Activated naive CD4-positive, alpha-beta T cell treated with anti-CD3 and anti-CD28 coated beads, Interleukin-2, amount 10 ng/mL, durations not matched to agents 7 days and 5 days (primary cell): ENCODE data around the gene XXYLT1.

Experiments
- CTCF ChIA-PET: fragments of 350-600 bp; sonication (Branson Sonifier 250); formaldehyde crosslinking; loops from one replicate; lab custom pipeline; 2021; ENCODE audit warnings: antibody characterized with exemption; lab: Charles Lee
- DNase-seq: peaks from one replicate; pipeline ENCODE4 v3.0.0-alpha.2; 2020
- H3K27ac Mint-ChIP-seq: one replicate; pipeline ENCODE4 v1.8.0; 2021; ENCODE audit warnings: mild to moderate bottlenecking, moderate library complexity, mixed read lengths
- H3K27me3 Mint-ChIP-seq: one replicate; pipeline ENCODE4 v1.8.0; 2021; ENCODE audit warnings: mild to moderate bottlenecking, mixed read lengths
- H3K36me3 Mint-ChIP-seq: one replicate; pipeline ENCODE4 v1.8.0; 2021; ENCODE audit warnings: mixed read lengths
- H3K4me1 Mint-ChIP-seq: one replicate; pipeline ENCODE4 v1.8.0; 2021; ENCODE audit warnings: mixed read lengths
- H3K4me3 Mint-ChIP-seq: one replicate; pipeline ENCODE4 v1.8.0; 2021; ENCODE audit warnings: mild to moderate bottlenecking, moderate library complexity, mixed read lengths
- H3K9me3 Mint-ChIP-seq: one replicate; pipeline ENCODE4 v1.8.0; 2021; ENCODE audit warnings: mixed read lengths

The XXYLT1 gene

DNA sequence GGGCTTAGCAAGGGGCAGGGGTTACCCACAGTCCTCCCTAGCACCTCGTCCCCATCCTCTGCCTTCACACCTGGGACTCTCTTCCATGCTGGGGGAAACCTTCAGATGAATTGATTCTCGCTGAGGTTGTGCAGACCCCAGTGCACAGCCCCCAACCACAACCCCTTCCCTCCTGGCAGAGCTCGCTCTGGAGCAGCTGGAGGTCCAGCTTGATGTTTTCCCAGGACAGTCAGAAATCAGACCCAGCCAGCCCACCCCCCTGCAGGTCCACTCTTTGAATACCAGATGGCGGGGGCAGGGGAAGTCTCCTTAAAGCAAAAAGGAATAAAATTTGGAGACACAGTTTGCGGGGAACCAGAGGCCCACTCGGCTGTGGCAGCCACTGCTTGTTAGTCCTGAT, 234.4 kb downstream of the XXYLT1 start:
- CTCF ChIA-PET, result no interaction called here
- no peak for DNase-seq
- H3K27me3 Mint-ChIP-seq, result peaks cover 21% of the 10 kb centered on the region
- H3K4me1 Mint-ChIP-seq, result no peaks in the 10 kb centered on the region
- H3K4me3 Mint-ChIP-seq, result no peak overlapping the region
- no peaks in the 10 kb centered on the region for H3K36me3 Mint-ChIP-seq
- H3K9me3 Mint-ChIP-seq, result no peaks in the 10 kb centered on the region
- H3K27ac Mint-ChIP-seq, result no peak overlapping the region

DNA sequence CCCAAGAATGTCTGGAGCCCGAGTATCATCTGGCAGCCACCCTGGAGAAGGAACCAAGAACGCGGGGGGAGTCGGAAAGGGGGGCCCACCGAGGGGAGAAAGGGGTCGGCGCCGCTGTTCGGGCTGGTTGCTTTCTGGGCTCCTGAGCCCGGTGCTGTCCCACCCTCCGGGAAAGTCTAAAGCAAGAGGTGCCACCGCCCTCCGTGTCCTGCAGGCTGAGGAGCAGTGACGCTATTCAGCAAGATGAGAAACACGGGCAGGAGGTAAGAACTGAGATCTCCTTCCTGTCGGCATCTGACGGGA, 234.8 kb downstream of the XXYLT1 start:
- DNase-seq, result no peak
- no peak overlapping the region for H3K4me3 Mint-ChIP-seq
- no peaks in the 10 kb centered on the region for H3K9me3 Mint-ChIP-seq
- H3K27me3 Mint-ChIP-seq, result peaks cover 21% of the 10 kb centered on the region
- no peak overlapping the region for H3K27ac Mint-ChIP-seq
- CTCF ChIA-PET, result no interaction called here
- H3K36me3 Mint-ChIP-seq, result no peaks in the 10 kb centered on the region
- H3K4me1 Mint-ChIP-seq, result no peaks in the 10 kb centered on the region

DNA sequence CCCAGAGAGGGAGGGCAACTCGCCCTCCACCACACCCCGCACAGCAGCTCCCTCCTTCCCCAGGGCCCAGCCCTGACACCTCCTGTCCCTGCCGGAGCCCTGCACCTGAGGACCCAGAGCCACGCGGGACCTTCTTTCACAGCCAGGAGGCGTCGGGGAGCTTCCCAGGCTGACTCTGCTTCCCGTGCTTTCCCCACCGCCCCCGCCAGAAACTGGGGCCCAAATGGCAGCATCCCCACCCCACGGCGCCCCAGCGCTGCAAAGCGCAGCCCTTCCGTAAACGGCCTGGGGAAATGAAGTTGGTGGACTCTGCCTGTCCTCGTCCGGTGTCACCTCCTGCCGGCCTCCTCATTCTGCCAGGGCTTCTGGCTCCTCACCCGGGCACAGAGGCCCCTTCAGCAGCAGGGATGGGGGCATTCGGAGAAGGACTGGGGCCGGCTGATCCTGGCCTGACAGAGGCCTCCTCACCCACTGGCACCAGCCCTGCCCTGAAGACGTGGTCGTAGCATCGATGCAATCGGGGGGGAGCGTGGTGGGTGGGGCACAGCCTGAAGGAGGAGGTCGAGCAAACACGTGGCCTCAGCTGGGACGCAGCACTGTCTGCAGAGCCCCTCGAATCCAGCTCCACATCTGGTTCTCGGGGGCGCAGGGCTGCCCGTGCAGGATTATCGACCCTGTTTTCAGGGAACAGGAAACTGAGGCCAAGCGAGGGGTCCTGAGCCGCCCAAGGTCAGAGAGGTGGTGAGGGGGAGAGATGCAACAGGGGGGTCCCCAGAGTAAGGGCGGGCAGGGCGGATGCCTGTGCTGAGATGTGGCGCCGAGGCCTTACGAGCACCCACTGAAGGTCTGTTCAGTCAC, 235.4 kb downstream of the XXYLT1 start:
- DNase-seq, result no peak
- H3K27me3 Mint-ChIP-seq, result peaks cover 16% of the 10 kb centered on the region
- H3K36me3 Mint-ChIP-seq, result no peaks in the 10 kb centered on the region
- no peak overlapping the region for H3K4me3 Mint-ChIP-seq
- CTCF ChIA-PET, result no interaction called here
- no peak overlapping the region for H3K27ac Mint-ChIP-seq
- H3K9me3 Mint-ChIP-seq, result no peaks in the 10 kb centered on the region
- no peaks in the 10 kb centered on the region for H3K4me1 Mint-ChIP-seq

DNA sequence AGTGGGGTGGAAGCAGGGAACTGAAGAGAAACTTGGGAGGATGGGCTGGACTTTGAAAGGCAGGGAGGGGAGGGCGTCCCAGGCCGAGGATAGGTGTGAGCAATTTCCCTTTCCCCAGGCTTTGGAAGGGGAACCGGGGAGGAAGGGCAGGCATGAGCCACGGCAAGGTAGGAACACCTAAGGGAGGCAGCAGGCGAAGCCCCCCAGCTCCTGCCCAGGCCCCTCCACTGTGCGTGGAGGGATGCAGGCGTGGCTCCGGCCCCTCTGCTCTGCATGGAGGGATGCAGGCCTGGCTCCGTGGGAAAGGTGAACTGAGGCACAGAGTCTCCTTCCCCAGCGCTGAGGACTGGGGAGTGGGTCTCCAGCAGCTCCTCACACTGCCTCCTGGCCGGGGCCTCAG, 236.4 kb downstream of the XXYLT1 start:
- peaks cover 7% of the 10 kb centered on the region for H3K27me3 Mint-ChIP-seq
- CTCF ChIA-PET, result no interaction called here
- no peak overlapping the region for H3K27ac Mint-ChIP-seq
- H3K4me1 Mint-ChIP-seq, result no peaks in the 10 kb centered on the region
- no peaks in the 10 kb centered on the region for H3K9me3 Mint-ChIP-seq
- no peak overlapping the region for H3K4me3 Mint-ChIP-seq
- no peaks in the 10 kb centered on the region for H3K36me3 Mint-ChIP-seq
- DNase-seq, result no peak

DNA sequence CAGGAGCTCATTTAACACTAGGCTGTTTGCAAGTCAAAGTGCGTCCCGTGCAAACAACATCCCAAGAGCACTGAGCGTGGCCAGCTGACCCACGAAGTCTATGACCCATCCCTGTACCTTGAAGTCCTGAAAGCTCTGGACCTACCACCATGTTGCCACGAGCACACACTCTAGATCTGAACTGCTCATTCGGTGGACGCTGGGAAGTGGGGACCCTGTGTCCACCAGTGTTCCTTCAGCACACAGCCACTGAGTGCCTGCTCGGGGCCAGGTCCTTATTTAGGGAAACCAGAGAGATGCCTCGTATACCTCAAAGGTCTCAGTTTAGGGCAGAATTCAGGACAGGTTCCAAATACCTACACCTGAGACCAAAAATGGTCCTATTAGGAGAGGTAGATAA, 236.9 kb downstream of the XXYLT1 start:
- Mint-ChIP-seq H3K27ac (no peak overlapping the region), H3K4me3 (no peak overlapping the region), H3K9me3 (no peaks in the 10 kb centered on the region), H3K27me3 (peaks cover 3% of the 10 kb centered on the region), H3K4me1 (no peaks in the 10 kb centered on the region), H3K36me3 (no peaks in the 10 kb centered on the region)
- CTCF ChIA-PET, result no interaction called here
- no peak for DNase-seq

DNA sequence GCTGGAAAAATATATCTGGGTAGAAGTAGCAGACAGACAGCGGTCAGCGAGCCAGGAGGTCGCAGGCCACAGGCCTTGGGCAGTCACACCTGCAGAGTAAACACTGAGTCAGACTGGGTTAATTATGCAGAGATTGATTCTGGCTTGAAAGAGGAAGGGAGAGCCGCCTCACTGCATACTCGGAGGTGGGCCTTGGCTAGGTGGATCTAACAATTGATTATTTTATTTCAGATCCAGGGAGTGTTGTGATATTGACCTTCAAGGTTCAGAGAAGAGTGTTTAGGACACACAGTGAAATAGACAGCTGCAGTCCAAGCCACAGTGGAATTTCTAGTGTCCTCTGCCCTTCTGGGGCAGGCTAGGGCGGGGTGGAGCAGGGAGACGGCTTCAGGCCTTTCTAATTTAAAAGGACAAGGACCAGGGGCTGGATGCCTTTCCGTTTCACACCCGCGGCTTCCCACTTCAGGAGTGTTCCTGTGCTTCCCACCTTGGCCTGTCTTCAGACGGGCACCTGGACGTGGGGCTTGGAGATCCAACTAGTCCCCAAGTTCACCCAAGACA, 237.3 kb downstream of the XXYLT1 start:
- Mint-ChIP-seq H3K27ac (no peak overlapping the region), H3K4me3 (no peak overlapping the region), H3K9me3 (no peaks in the 10 kb centered on the region), H3K4me1 (no peaks in the 10 kb centered on the region), H3K27me3 (peaks cover 3% of the 10 kb centered on the region), H3K36me3 (no peaks in the 10 kb centered on the region)
- CTCF ChIA-PET, result no interaction called here
- no peak for DNase-seq

DNA sequence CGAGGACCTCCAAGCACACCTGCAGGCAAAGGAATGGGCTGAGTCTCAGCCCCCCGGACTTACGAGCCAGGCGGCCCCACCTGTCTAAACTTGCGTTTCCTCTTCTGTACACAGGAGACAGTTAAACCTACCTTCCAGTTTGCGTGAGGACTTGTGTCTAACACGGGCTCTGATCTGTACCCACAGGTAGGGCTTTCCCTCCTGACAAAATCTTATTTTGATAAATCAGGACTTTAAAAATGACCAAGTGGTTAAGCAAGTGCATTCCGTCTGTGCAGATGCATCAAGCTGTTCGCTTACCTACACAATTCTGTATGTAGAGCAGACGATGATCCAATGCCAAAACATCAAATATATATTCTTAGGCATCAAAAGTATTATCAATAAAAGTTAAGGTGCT, 238.0 kb downstream of the XXYLT1 start:
- DNase-seq, result no peak
- CTCF ChIA-PET, result no interaction called here
- Mint-ChIP-seq H3K4me3 (no peak overlapping the region), H3K4me1 (no peaks in the 10 kb centered on the region), H3K27ac (no peak overlapping the region), H3K27me3 (peaks cover 3% of the 10 kb centered on the region), H3K36me3 (no peaks in the 10 kb centered on the region), H3K9me3 (no peaks in the 10 kb centered on the region)

DNA sequence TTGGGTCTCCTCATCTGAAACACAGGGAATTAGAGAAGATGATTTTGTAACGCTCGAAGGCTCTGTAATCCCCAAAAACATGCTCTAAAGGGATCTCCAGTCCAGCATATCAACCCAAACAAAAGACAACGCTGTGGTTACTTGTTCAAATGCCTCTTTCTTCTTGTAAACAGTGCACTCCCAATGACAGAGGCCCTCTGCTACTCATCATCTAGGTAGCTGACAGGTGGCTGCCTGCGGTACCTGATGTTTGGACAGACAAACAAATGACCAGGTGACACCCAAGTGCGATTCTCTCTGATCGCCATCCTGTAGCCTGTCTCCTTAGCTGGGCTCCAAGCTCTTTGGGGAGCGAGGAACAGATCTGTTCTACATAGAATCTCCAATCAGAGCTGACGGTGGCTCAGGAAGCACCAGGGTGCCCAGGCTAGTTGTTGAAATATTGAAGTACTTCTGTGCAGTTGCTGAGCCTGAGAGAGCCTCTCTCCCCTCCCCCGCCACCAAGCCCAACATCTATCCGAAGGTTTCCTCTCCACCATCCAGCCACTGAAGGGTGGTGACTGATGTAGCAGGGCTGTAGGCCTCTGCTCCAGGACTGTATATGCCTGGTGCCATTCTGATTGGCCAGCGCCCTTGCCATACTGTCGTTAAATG, 238.7 kb downstream of the XXYLT1 start:
- H3K4me1 Mint-ChIP-seq, result no peaks in the 10 kb centered on the region
- CTCF ChIA-PET, result interaction anchor here (1.3 kb wide), 1 partner anchor 345 kb away, joined by 3 read pairs; no protein-coding TSS in a partner anchor
- no peaks in the 10 kb centered on the region for H3K36me3 Mint-ChIP-seq
- DNase-seq, result no peak
- H3K4me3 Mint-ChIP-seq, result no peak overlapping the region
- no peak overlapping the region for H3K27ac Mint-ChIP-seq
- no peaks in the 10 kb centered on the region for H3K9me3 Mint-ChIP-seq
- peaks cover 3% of the 10 kb centered on the region for H3K27me3 Mint-ChIP-seq

DNA sequence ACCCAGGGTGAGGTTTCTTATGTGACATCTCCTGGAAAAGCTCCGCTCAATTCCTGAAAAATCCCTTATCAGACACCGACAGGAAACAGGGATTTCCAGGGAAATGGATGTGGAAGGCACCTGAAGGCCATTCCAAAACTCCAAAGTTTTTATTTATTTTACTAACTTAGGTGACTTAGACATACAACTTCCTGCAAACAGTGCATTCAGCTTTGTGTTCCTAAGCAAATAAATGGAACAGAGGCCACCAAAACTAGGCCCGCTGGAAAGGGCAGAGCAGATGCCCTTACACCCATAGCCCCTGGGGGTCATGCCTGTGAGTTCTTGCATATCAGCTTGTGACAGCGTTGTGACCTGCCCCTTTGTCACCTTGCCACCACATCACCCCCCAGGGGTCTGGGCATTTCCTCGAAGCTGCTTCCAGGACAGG, 239.4 kb downstream of the XXYLT1 start:
- Mint-ChIP-seq H3K27me3 (peaks cover 3% of the 10 kb centered on the region), H3K9me3 (no peaks in the 10 kb centered on the region), H3K36me3 (no peaks in the 10 kb centered on the region), H3K27ac (no peak overlapping the region), H3K4me1 (no peaks in the 10 kb centered on the region), H3K4me3 (no peak overlapping the region)
- no peak for DNase-seq
- CTCF ChIA-PET, result interaction anchor here (1.3 kb wide), 1 partner anchor 344 kb away, joined by 3 read pairs; no protein-coding TSS in a partner anchor

DNA sequence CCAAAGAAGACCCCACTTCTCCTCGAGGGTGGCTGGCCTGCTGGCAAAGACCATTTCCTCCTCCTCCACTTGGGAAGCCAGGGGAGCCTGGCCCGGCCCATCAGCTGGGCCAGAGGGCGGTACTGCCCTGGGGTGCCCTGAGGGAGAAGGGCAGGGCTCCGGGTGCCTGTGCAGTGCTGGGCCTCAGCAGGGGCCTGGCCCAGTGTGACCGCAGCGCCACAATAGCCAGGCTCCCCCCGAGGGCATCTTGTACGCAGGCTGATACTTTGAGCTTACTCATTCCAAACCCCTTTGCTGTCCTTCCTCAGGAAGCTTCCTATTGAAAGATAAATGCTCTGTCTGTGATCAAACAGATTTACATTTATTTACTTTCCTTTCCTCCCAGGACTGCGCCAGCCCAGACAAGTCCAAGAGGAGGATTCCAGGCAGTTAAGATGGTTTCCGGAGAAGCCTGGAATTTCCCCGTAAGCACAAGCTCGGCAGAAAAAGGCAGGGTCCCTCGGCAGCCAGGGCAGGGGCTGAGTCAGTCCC, 240.1 kb downstream of the XXYLT1 start:
- CTCF ChIA-PET, result interaction anchor here (1.3 kb wide), 1 partner anchor 343 kb away, joined by 3 read pairs; no protein-coding TSS in a partner anchor
- Mint-ChIP-seq H3K27ac (no peak overlapping the region), H3K27me3 (peaks cover 3% of the 10 kb centered on the region), H3K4me3 (no peak overlapping the region), H3K4me1 (no peaks in the 10 kb centered on the region), H3K9me3 (no peaks in the 10 kb centered on the region), H3K36me3 (no peaks in the 10 kb centered on the region)
- no peak for DNase-seq

DNA sequence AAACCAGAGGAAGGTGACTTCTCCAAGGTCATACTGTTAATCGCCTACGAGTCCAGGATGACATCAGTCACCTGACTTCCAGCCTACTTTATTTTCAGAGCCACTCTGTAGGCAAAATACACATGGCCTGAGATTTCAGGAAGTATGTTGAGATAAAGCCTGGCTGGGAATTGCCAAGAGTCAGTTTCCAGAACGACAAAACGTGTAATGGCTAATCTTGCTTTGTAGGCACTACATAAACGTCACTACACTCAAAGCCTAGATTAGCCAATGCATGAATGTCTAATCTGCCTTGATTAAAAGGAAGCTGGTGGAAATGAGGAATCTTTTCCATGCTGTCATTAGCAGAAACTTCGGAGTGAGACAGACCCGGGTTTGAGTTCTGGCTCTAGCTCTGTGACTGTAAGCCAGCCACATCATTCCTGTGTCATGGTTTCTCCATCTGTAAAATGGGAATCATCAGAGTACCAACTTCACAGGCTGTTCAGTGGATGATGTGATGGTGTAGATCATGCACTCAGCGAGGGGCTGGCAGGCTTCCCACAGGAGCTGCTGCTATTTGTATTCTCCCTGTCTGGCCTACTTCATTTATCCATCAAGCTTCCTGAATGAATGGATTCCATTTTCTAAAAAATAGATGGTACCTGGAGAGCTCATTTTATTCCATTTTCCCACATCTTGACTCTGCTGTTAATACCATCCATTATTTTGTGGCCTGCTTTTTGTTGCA, 241.9 kb downstream of the XXYLT1 start:
- no peak overlapping the region for H3K4me3 Mint-ChIP-seq
- H3K9me3 Mint-ChIP-seq, result no peaks in the 10 kb centered on the region
- H3K4me1 Mint-ChIP-seq, result no peaks in the 10 kb centered on the region
- H3K27ac Mint-ChIP-seq, result no peak overlapping the region
- CTCF ChIA-PET, result no interaction called here
- H3K27me3 Mint-ChIP-seq, result no peaks in the 10 kb centered on the region
- H3K36me3 Mint-ChIP-seq, result no peaks in the 10 kb centered on the region
- no peak for DNase-seq

DNA sequence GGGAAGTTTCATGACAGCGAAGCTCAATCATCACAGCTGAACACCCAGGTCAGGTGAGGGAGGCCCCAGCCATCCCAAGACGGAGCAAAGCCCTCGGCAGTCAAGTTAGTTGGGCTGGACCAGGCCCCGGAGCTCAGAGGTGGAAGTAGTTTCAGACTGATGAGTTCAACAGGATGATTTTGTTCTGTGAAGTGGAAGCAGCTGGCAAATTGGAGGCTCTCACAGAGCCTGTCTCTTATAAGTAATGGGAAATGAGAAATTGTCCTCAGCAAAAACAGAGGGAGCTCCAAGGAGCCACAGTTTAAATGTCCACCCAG, 245.1 kb downstream of the XXYLT1 start:
- no peaks in the 10 kb centered on the region for H3K4me1 Mint-ChIP-seq
- CTCF ChIA-PET, result no interaction called here
- DNase-seq, result no peak
- H3K9me3 Mint-ChIP-seq, result no peaks in the 10 kb centered on the region
- no peaks in the 10 kb centered on the region for H3K36me3 Mint-ChIP-seq
- no peak overlapping the region for H3K4me3 Mint-ChIP-seq
- peaks cover 6% of the 10 kb centered on the region for H3K27me3 Mint-ChIP-seq
- H3K27ac Mint-ChIP-seq, result no peak overlapping the region

DNA sequence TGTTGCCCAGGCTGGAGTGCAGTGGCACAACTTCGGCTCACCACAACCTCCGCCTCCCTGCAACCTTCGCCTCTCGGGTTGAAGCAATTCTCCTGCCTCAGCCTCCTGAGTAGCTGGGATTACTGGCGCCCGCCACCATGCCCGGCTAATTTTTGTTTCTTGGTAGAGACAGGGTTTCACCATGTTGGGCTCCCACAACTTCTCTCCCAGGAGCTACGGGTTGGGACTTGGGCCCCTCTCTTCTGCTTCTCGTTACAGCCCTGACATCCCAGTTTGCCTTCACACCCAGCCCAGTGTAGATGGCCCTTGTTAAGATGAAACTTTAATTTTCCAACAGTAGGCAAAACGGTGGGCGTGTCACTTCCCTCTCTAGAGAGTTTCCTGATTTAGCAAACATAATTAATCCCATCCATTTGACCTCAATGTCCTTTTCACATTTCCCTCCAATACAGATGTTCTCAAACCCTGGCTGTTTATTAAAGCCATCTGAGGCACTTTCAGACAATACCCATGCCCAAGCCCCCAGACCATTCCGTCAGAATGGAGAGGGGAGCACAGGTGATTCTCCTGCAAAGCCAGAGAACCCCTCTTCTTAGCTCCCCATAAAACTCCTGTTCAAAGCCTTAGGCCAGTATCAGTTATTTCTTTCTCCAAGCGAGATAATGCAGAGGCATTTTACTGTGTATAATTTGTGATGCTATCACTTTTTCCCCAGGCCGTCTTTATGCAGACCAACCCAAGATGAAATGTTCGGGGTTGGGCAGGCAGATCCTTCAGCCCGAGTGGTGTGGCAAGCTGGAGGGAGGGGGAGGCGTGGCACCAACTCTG, 245.7 kb downstream of the XXYLT1 start:
- CTCF ChIA-PET, result no interaction called here

More for the DNA sequence above, 245.7 kb downstream of the XXYLT1 start:
- Mint-ChIP-seq H3K36me3 (no peaks in the 10 kb centered on the region), H3K27ac (no peak overlapping the region), H3K4me3 (no peak overlapping the region), H3K9me3 (no peaks in the 10 kb centered on the region), H3K27me3 (peaks cover 9% of the 10 kb centered on the region), H3K4me1 (no peaks in the 10 kb centered on the region)
- DNase-seq, result peak; percentile 10
